Liver (tissue), 9 donors: ENCODE measurements around the gene YIPF4. TPM values are rescaled to one million over a fixed set of nuclear protein-coding genes. Genes with fewer than 3 reads are reported as not detected.

Experiments used
- DNase-seq: peaks from one replicate; pipeline ENCODE4 v3.0.0-alpha.2; 2017; ENCODE audit warnings: low spot score
- H3K27ac ChIP-seq, 2 donors: one replicate each; pipeline ENCODE4 v1.7.0; 2013; ENCODE audit warnings: inconsistent platforms in 2 of 2, low read length in 2 of 2, control low read depth in 1 of 2, low read depth in 1 of 2, mild to moderate bottlenecking in 1 of 2
- H3K27me3 ChIP-seq, 4 donors: one replicate each; pipeline versions ENCODE4 v1.6.1 to v1.7.0; 2013; ENCODE audit warnings: low read length in 3 of 4, inconsistent platforms in 1 of 4, mild to moderate bottlenecking in 1 of 4, moderate library complexity in 1 of 4; ENCODE audit not compliant: control insufficient read depth in 4 of 4, insufficient read depth in 4 of 4
- H3K36me3 ChIP-seq, 4 donors: one replicate each; pipeline versions ENCODE4 v1.6.1 to v1.7.0; 2013; ENCODE audit warnings: low read length in 3 of 4, mild to moderate bottlenecking in 3 of 4, low read depth in 1 of 4, moderate library complexity in 1 of 4; ENCODE audit not compliant: control insufficient read depth in 4 of 4, insufficient read depth in 3 of 4
- H3K4me1 ChIP-seq, 4 donors: one replicate each; pipeline versions ENCODE4 v1.6.1 to v1.7.0; 2013; ENCODE audit warnings: low read length in 3 of 4, mild to moderate bottlenecking in 3 of 4, moderate library complexity in 1 of 4; ENCODE audit not compliant: control insufficient read depth in 4 of 4, insufficient read depth in 4 of 4
- H3K4me3 ChIP-seq, 3 donors: one replicate each; pipeline versions ENCODE4 v1.6.1 to v1.7.0; 2013; ENCODE audit warnings: low read length in 3 of 3, control low read depth in 1 of 3, low read depth in 1 of 3, mild to moderate bottlenecking in 1 of 3
- H3K9ac ChIP-seq, 2 donors: one replicate each; pipeline ENCODE4 v1.7.0; 2013; ENCODE audit warnings: low read length in 2 of 2, mild to moderate bottlenecking in 2 of 2, moderate library complexity in 2 of 2, control low read depth in 1 of 2, low read depth in 1 of 2
- H3K9me3 ChIP-seq, 4 donors: one replicate each; pipeline versions ENCODE4 v1.6.1 to v1.7.0; 2013; ENCODE audit warnings: low read length in 3 of 4; ENCODE audit not compliant: control insufficient read depth in 4 of 4
- CTCF ChIP-seq: fragments of 150-350 bp; IDR thresholded peaks from 2 replicates; pipeline ENCODE4 v1.5.1; 2017; ENCODE audit warnings: improper control_type of control experiment, low read depth, low read length; ENCODE audit not compliant: missing input control
- FOXA1 ChIP-seq: IDR thresholded peaks from 2 replicates; pipeline ENCODE4 v1.6.1; 2016; ENCODE audit warnings: antibody characterized with exemption
- GABPA ChIP-seq, 2 donors: IDR thresholded peaks in 1 of 2; conservative IDR thresholded peaks in 1 of 2; 2 replicates each; pipeline ENCODE4 v1.6.1; 2016; ENCODE audit warnings: antibody characterized with exemption in 2 of 2, mild to moderate bottlenecking in 1 of 2, moderate library complexity in 1 of 2
- HNF4A ChIP-seq, 2 donors: conservative IDR thresholded peaks; 2 replicates each; pipeline ENCODE4 v1.6.1; 2016; ENCODE audit warnings: antibody characterized with exemption in 2 of 2, mild to moderate bottlenecking in 2 of 2
- HNF4G ChIP-seq: IDR thresholded peaks from 2 replicates; pipeline ENCODE4 v1.6.1; 2016; ENCODE audit warnings: antibody characterized with exemption
- MAX ChIP-seq: IDR thresholded peaks from 2 replicates; pipeline ENCODE4 v1.6.1; 2016; ENCODE audit warnings: antibody characterized with exemption
- NR2F2 ChIP-seq: IDR thresholded peaks from 2 replicates; pipeline ENCODE4 v1.6.1; 2016; ENCODE audit warnings: antibody characterized with exemption
- RAD21 ChIP-seq, 2 donors: IDR thresholded peaks; 2 replicates each; pipeline ENCODE4 v1.6.1; 2016; ENCODE audit warnings: antibody characterized with exemption in 2 of 2, mild to moderate bottlenecking in 2 of 2
- RXRA ChIP-seq, 2 donors: IDR thresholded peaks; 2 replicates each; pipeline ENCODE4 v1.6.1; 2017 to 2018; ENCODE audit warnings: antibody characterized with exemption in 2 of 2, mild to moderate bottlenecking in 1 of 2
- SP1 ChIP-seq: IDR thresholded peaks from 2 replicates; pipeline ENCODE4 v1.6.1; 2018; ENCODE audit warnings: antibody characterized with exemption, mild to moderate bottlenecking
- TAF1 ChIP-seq: conservative IDR thresholded peaks from 2 replicates; pipeline ENCODE4 v1.6.1; 2016; ENCODE audit warnings: antibody characterized with exemption, mild to moderate bottlenecking
- YY1 ChIP-seq: IDR thresholded peaks from 2 replicates; pipeline ENCODE4 v1.6.1; 2016; ENCODE audit warnings: antibody characterized with exemption, mild to moderate bottlenecking
- WGBS: extraction: QIAGEN DNeasy Blood & Tissue Kit; methylation state at CpG from one replicate; pipeline ENCODE4 v1.1.7; 2013; 5-methylcytosine and 5-hydroxymethylcytosine counted together
- polyA plus RNA-seq, 2 donors: library from polyadenylated mRNA; stranded (reverse) in 1 of 2; unstranded in 1 of 2; fragments of 200-250 nt in 1 of 2; fragments of >200 nt in 1 of 2; fragmentation: Nextera tagmentation in 1 of 2; extraction: Ambion mirVana in 1 of 2; gene quantifications; one replicate each; pipeline versions ENCODE4 v1.2.1 to v1.2.3, GENCODE V29; 2013 to 2015
- total RNA-seq, 2 donors: library from RNA; depleted of rRNA; stranded (reverse); fragments of >200 nt; gene quantifications; one replicate each; pipeline ENCODE4 v1.2.3, GENCODE V29; 2014
- TF ChIP-seq, protein P1 (sequence below): IDR thresholded peaks from 2 replicates; pipeline ENCODE4 v1.6.1; 2016; ENCODE audit warnings: antibody characterized with exemption
- TF ChIP-seq, protein P2 (sequence below): IDR thresholded peaks from 2 replicates; pipeline ENCODE4 v1.6.1; 2016; ENCODE audit warnings: antibody characterized with exemption, mild to moderate bottlenecking
- donor health status: healthy.
- donor health status: healthy.
- donor health status: healthy.
- donor health status: healthy.
- donor health status: healthy.

Gene YIPF4
- total and polyA plus RNA-seq, 4 donors = 11.6 to 38.4 (median 14.4) TPM

DNA sequence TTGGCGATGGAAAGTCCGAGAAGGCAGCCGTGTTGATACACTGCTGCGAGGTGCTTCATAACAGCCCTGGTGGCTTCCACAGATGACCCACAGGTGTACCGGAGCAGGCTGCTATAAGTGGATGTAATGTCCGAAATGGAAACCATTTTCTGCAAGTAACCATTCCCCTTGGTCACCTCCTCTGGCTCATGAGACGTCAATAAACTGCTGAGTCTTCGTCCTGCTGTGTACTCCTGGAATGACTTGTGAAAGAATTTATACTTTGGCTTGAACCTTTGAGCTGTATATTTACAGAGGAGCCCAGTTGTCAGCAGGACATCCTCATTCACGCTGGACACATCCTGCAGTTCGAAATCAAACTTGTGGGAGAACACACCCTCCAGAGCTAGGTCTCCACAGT lies 27.4 kb upstream of the YIPF4 start:
- Histone ChIP-seq H3K9ac (no peak overlapping the region), H3K27me3 (no peaks in the 10 kb centered on the region), H3K4me3 (no peak overlapping the region), H3K9me3 (no peaks in the 10 kb centered on the region), H3K4me1 (no peaks in the 10 kb centered on the region), H3K27ac (no peak overlapping the region), H3K36me3 (peaks cover 0 to 2% (median 0%) of the 10 kb centered on the region in 4 donors)
- WGBS = 79% methylated on average over 10 of the region's 10 CpGs
- TF ChIP-seq, protein P1, sequence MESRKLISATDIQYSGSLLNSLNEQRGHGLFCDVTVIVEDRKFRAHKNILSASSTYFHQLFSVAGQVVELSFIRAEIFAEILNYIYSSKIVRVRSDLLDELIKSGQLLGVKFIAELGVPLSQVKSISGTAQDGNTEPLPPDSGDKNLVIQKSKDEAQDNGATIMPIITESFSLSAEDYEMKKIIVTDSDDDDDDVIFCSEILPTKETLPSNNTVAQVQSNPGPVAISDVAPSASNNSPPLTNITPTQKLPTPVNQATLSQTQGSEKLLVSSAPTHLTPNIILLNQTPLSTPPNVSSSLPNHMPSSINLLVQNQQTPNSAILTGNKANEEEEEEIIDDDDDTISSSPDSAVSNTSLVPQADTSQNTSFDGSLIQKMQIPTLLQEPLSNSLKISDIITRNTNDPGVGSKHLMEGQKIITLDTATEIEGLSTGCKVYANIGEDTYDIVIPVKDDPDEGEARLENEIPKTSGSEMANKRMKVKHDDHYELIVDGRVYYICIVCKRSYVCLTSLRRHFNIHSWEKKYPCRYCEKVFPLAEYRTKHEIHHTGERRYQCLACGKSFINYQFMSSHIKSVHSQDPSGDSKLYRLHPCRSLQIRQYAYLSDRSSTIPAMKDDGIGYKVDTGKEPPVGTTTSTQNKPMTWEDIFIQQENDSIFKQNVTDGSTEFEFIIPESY = no peak
- no peak for DNase-seq

GRCh38 chr2:32258242-32258641 lies 19.5 kb upstream of the YIPF4 start:
- DNase-seq = no peak
- Histone ChIP-seq H3K27me3 (no peaks in the 10 kb centered on the region), H3K9me3 (no peaks in the 10 kb centered on the region), H3K36me3 (no peaks in the 10 kb centered on the region), H3K4me3 (no peak overlapping the region), H3K9ac (no peak overlapping the region), H3K27ac (no peak overlapping the region), H3K4me1 (no peaks in the 10 kb centered on the region)
- no peak for TF ChIP-seq TAF1
- no peak for TF ChIP-seq SP1
- no peak for TF ChIP-seq RXRA (IDR thresholded peaks at IDR 0.05)
- no peak for TF ChIP-seq YY1
- no peak for TF ChIP-seq GABPA (IDR thresholded peaks at IDR 0.05 in 1 of 2, conservative IDR thresholded peaks at IDR 0.05 in 1 of 2)
- TF ChIP-seq RAD21 (IDR thresholded peaks at IDR 0.05) = no peak
- no peak for TF ChIP-seq HNF4A (conservative IDR thresholded peaks at IDR 0.05)
- no peak for TF ChIP-seq CTCF
- no peak for TF ChIP-seq MAX
- TF ChIP-seq, protein P2, sequence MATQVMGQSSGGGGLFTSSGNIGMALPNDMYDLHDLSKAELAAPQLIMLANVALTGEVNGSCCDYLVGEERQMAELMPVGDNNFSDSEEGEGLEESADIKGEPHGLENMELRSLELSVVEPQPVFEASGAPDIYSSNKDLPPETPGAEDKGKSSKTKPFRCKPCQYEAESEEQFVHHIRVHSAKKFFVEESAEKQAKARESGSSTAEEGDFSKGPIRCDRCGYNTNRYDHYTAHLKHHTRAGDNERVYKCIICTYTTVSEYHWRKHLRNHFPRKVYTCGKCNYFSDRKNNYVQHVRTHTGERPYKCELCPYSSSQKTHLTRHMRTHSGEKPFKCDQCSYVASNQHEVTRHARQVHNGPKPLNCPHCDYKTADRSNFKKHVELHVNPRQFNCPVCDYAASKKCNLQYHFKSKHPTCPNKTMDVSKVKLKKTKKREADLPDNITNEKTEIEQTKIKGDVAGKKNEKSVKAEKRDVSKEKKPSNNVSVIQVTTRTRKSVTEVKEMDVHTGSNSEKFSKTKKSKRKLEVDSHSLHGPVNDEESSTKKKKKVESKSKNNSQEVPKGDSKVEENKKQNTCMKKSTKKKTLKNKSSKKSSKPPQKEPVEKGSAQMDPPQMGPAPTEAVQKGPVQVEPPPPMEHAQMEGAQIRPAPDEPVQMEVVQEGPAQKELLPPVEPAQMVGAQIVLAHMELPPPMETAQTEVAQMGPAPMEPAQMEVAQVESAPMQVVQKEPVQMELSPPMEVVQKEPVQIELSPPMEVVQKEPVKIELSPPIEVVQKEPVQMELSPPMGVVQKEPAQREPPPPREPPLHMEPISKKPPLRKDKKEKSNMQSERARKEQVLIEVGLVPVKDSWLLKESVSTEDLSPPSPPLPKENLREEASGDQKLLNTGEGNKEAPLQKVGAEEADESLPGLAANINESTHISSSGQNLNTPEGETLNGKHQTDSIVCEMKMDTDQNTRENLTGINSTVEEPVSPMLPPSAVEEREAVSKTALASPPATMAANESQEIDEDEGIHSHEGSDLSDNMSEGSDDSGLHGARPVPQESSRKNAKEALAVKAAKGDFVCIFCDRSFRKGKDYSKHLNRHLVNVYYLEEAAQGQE = no peak
- no peak for TF ChIP-seq HNF4G
- no peak for TF ChIP-seq NR2F2
- no peak for TF ChIP-seq FOXA1
- 82% methylated on average over 13 of the region's 13 CpGs for WGBS
